ENCODE results near the gene DUSP7. TPM values are rescaled to one million over a fixed set of nuclear protein-coding genes. Genes with fewer than 3 reads are reported as not detected.

DUSP7 gene
- total and polyA plus RNA-seq, 9 of the 15 experiments (the other 6 are each of a cell fraction or from before 2014, with no cell fraction given), result 0.45 to 15.8 (median 8.2) TPM

GRCh38 chr3:52052831-52053306, 3.5 kb downstream of the DUSP7 start (continued):
- TF ChIP-seq SPI1 (IDR thresholded peaks at IDR 0.05; ENCODE audit: borderline replicate concordance, low read depth, low read length), result peak; percentile 83
- peak; percentile 31; the same call in 1 of the 2 replicates for TF ChIP-seq ATF7 (IDR thresholded peaks at IDR 0.05)
- TF ChIP-seq ARID1B (IDR thresholded peaks at IDR 0.05), result peak; percentile 16; the same call in 1 of the 2 replicates
- peak; percentile 57; the same call in 1 of the 2 replicates for TF ChIP-seq TFAP4 (CRISPR knock-in tag; IDR thresholded peaks at IDR 0.05; ENCODE audit: borderline replicate concordance)
- peak; percentile 55; the same call in 1 of the 2 replicates for TF ChIP-seq CTBP1 (IDR thresholded peaks at IDR 0.05; ENCODE audit: borderline replicate concordance)
- peak; percentile 67; the same call in 1 of the 2 replicates for TF ChIP-seq ETV5 (CRISPR knock-in tag; IDR thresholded peaks at IDR 0.05; ENCODE audit: low read depth)
- TF ChIP-seq RBFOX2 (IDR thresholded peaks at IDR 0.05; ENCODE audit: low read depth, low read length), result 0 out of 2 replicates have a peak, but pooled peaks have one; percentile 29
- no peak for TF ChIP-seq ZNF124 (CRISPR knock-in tag; IDR thresholded peaks at IDR 0.05)
- peak; percentile 19 to 66; a peak in 2 of 4 replicates for TF ChIP-seq FOXK2 (conservative IDR thresholded peaks at IDR 0.05 in 1 of 2, IDR thresholded peaks at IDR 0.05 in 1 of 2; ENCODE audit: low read depth in 2 of 2)
- TF ChIP-seq ZNF740 (CRISPR knock-in tag; IDR thresholded peaks at IDR 0.05), result 0 out of 2 replicates have a peak, but pooled peaks have one; percentile 27
- 0 out of 4 replicates have a peak, but pooled peaks of 1 of the 2 experiments have one; percentile 36 for TF ChIP-seq ZNF740 (tag; IDR thresholded peaks at IDR 0.05)
- peak in 1 of 2 experiments; percentile 64; a peak in 1 of 4 replicates for TF ChIP-seq ETV6 (IDR thresholded peaks at IDR 0.05; ENCODE audit: borderline replicate concordance in 1 of 2, low read depth in 2 of 2, low read length in 1 of 2)
- TF ChIP-seq ETV6 (CRISPR knock-in tag; IDR thresholded peaks at IDR 0.05; ENCODE audit: borderline replicate concordance), result no peak
- 0 out of 2 replicates have a peak, but pooled peaks have one; percentile 24 for TF ChIP-seq SMAD4 (CRISPR knock-in tag; conservative IDR thresholded peaks at IDR 0.05)
- TF ChIP-seq GABPB1 (CRISPR knock-in tag; IDR thresholded peaks at IDR 0.05), result peak; percentile 79
- TF ChIP-seq CTCF (IDR thresholded peaks at IDR 0.05 in 2 of 3, conservative IDR thresholded peaks at IDR 0.05 in 1 of 3; ENCODE audit: insufficient read depth in 2 of 3, low read depth in 1 of 3, low read length in 3 of 3), result peak; percentile 48 to 62 (median 59); a peak in 4 of 6 replicates
- no peak for TF ChIP-seq ZNF347 (CRISPR knock-in tag; IDR thresholded peaks at IDR 0.05; ENCODE audit: low read depth)
